Esophagus squamous epithelium (tissue), 4 donors: ENCODE data around the gene COX19.

Source experiments
- CTCF ChIP-seq, 6 experiments: fragments of 450-650 bp in 4 of 6; fragments of 200-600 bp in 2 of 6; sonication (generic) in 2 of 6; IDR thresholded peaks; one replicate each; pipeline ENCODE4 v1.5.1; 2016 to 2019; ENCODE audit warnings: antibody characterized with exemption in 6 of 6, mild to moderate bottlenecking in 4 of 6, moderate library complexity in 4 of 6
- POLR2A ChIP-seq, 4 donors: fragments of 450-650 bp; IDR thresholded peaks; one replicate each; pipeline ENCODE4 v1.6.1; 2017; ENCODE audit warnings: antibody characterized with exemption in 4 of 4, mild to moderate bottlenecking in 4 of 4, moderate library complexity in 3 of 4

GRCh38 chr7:982511-983003 is 7.2 kb upstream of the COX19 start:
- no peak for TF ChIP-seq CTCF (IDR thresholded peaks at IDR 0.05)
- TF ChIP-seq POLR2A (IDR thresholded peaks at IDR 0.05): no peak
